ENCODE measurements around the gene DDC. TPM values are rescaled to one million over a fixed set of nuclear protein-coding genes. Genes with fewer than 3 reads are reported as not detected.

Gene DDC
- total and polyA plus RNA-seq, 10 donors, result 0.03 to 0.55 (median 0.29) TPM; not detected in 4

DNA sequence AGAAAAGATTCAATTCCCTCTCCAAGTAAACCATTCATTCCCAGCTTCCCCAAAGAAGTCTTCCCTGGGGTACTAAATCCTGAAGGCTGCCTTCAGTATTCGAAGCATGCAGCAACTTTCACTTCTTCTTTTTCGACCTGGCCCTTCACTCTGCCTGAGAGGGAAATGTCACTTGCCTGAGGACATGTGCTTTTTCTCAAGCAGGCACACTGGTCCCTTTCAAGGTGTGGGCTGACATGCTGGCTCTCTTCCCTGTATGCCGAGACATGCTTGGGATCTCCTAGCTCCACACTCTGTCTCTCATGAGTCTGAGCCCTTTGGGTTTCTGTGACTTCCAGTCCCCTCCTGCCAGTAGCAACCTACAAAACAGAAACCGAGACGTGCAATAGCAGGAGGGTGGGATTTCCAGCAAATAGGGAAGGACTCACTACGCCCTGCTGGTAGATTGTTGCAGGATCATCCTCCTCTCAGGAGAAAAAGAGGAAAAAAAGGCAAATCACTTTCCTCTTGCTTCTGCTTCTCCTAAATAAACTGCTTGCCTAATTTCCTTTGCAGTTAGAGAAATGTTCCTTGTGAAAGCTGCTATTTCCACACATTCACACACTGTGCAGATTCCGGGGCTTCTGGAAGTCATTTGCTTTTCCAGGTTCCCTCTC lies 148.6 kb downstream of the DDC start:
- peak; percentile 69 for DNase-seq
- peak overlapping the region in 1 of 8 donors; percentile 38 for H3K4me3 ChIP-seq
- peaks cover 32 to 70% (median 59%) of the 10 kb centered on the region in 6 donors for H3K4me1 ChIP-seq
- H3K9me3 ChIP-seq, result no peaks in the 10 kb centered on the region
- TF ChIP-seq POLR2AphosphoS5 (IDR thresholded peaks at IDR 0.05) (peak in 1 of 3 donors; percentile 48), POLR2A (IDR thresholded peaks at IDR 0.05) (no peak)
- TF ChIP-seq, protein P1, sequence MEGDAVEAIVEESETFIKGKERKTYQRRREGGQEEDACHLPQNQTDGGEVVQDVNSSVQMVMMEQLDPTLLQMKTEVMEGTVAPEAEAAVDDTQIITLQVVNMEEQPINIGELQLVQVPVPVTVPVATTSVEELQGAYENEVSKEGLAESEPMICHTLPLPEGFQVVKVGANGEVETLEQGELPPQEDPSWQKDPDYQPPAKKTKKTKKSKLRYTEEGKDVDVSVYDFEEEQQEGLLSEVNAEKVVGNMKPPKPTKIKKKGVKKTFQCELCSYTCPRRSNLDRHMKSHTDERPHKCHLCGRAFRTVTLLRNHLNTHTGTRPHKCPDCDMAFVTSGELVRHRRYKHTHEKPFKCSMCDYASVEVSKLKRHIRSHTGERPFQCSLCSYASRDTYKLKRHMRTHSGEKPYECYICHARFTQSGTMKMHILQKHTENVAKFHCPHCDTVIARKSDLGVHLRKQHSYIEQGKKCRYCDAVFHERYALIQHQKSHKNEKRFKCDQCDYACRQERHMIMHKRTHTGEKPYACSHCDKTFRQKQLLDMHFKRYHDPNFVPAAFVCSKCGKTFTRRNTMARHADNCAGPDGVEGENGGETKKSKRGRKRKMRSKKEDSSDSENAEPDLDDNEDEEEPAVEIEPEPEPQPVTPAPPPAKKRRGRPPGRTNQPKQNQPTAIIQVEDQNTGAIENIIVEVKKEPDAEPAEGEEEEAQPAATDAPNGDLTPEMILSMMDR (IDR thresholded peaks at IDR 0.05 in 8 of 11, conservative IDR thresholded peaks at IDR 0.05 in 3 of 11), result peak in 3 of 11 experiments; percentile 7 to 21 (median 13)
- intact Hi-C loops (cut with DNase I; ENCODE audit: low total_unique reads), result loop anchor here (5.0 kb wide), 2 partner anchors 214 to 279 kb away; no protein-coding TSS in a partner anchor
- no peaks in the 10 kb centered on the region for H3K36me3 ChIP-seq
- 22 to 45% (median 43%) methylated on average over 7 of the region's 7 CpGs for WGBS, 5 donors
- no peaks in the 10 kb centered on the region for H3K27me3 ChIP-seq (replicated peaks in 1 of 7)
- H3K27ac ChIP-seq, result peak overlapping the region in 7 of 8 donors; percentile 31 to 75 (median 51)

DNA sequence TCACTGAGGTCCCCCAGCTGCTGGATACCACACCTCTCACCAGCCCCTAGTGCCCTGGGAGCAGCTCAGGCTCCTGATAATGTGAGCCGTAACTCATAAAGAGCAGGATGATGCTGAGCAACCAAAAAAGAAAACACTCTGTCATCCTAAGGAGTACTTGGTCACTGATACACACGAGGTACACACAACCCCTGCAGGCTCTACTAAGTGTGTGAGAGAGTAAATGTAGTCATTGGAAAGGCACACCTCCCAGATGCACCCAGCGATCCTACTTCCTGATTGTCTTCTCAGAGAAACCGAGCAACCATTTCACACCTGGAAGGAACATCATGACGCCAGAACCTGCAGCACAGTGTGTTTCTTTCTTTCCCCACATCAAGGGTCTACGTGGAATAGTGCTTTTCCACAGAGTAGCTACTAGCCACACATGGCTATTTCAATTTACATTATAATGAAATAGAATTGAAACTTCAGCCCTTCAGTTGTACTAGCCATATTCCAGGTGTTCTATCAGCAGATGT lies 149.3 kb downstream of the DDC start:
- Histone ChIP-seq H3K4me1 (peaks cover 37 to 77% (median 66%) of the 10 kb centered on the region in 6 donors), H3K27ac (peak overlapping the region in 5 of 8 donors; percentile 45 to 75 (median 67)), H3K27me3 (replicated peaks in 1 of 7) (no peaks in the 10 kb centered on the region), H3K9me3 (no peaks in the 10 kb centered on the region), H3K4me3 (peak overlapping the region in 1 of 8 donors; percentile 38), H3K36me3 (no peaks in the 10 kb centered on the region)
- intact Hi-C loops (cut with DNase I; ENCODE audit: low total_unique reads), result loop anchor here (5.0 kb wide), 2 partner anchors 214 to 279 kb away; no protein-coding TSS in a partner anchor
- 55 to 71% (median 57%) methylated on average over 6 of the region's 6 CpGs for WGBS, 5 donors
- no peak for TF ChIP-seq POLR2A (IDR thresholded peaks at IDR 0.05)
- no peak for DNase-seq

DNA sequence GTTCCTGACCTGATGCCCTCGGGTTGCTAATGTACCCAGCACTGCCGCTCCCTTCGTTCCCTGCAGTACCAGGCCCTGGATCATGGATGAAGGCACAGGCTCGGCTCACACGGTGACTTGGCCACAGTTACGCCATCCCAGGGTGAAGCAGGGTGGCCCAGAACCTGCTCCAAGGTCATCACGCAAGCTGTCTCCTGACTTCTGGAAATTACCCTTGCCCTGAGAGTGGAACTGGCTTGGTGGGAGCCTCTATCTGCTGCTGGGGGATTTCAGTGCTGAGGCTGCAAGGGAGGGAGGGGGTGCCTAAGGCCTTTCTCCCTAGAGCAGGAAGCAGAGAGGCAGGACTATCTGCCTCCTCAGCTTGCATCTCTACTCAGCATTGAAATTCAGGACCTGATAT lies 151.6 kb downstream of the DDC start:
- TF ChIP-seq POLR2A (IDR thresholded peaks at IDR 0.05) (no peak), POLR2AphosphoS5 (IDR thresholded peaks at IDR 0.05) (no peak)
- TF ChIP-seq, protein P1 (IDR thresholded peaks at IDR 0.05 in 8 of 11, conservative IDR thresholded peaks at IDR 0.05 in 3 of 11), result no peak
- H3K4me3 ChIP-seq, result no peak overlapping the region
- no peaks in the 10 kb centered on the region for H3K36me3 ChIP-seq
- peak overlapping the region in 4 of 8 donors; percentile 74 to 89 (median 84) for H3K27ac ChIP-seq
- DNase-seq, result no peak
- H3K4me1 ChIP-seq, result peaks cover 37 to 100% (median 90%) of the 10 kb centered on the region in 6 donors
- no peaks in the 10 kb centered on the region for H3K27me3 ChIP-seq (replicated peaks in 1 of 7)
- 81 to 90% (median 84%) methylated on average over 7 of the region's 7 CpGs for WGBS, 5 donors
- H3K9me3 ChIP-seq, result no peaks in the 10 kb centered on the region
- intact Hi-C loops (cut with DNase I; ENCODE audit: low total_unique reads), result no loop called here

DNA sequence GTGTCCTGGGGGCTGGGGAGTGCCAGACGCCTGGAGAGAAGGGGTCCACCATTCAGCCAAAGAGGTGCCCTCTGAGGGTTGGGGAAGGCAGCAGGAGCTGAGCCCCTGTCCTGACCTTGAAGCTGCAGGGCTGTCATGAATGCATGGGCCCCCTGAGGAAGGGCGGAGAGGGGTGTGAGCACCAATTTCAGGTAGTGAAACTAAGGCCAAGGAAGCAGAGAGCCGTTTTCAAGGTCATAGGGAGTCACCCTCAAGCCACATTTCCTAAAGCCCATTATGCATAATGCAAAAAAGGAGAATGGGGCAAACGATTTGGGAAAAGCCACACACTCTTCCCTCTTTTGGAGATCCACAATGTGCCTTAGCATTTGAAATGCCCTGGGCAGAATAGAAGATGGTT lies 152.2 kb downstream of the DDC start:
- no peak overlapping the region for H3K4me3 ChIP-seq
- no peaks in the 10 kb centered on the region for H3K27me3 ChIP-seq (replicated peaks in 1 of 7)
- peak overlapping the region in 4 of 8 donors; percentile 74 to 89 (median 84) for H3K27ac ChIP-seq
- no peaks in the 10 kb centered on the region for H3K9me3 ChIP-seq
- WGBS, 5 donors, result 42 to 51% (median 45%) methylated on average over 4 of the region's 4 CpGs
- no peak for DNase-seq
- TF ChIP-seq POLR2AphosphoS5 (IDR thresholded peaks at IDR 0.05), result peak in 1 of 3 donors; percentile 35
- TF ChIP-seq, protein P1 (IDR thresholded peaks at IDR 0.05 in 8 of 11, conservative IDR thresholded peaks at IDR 0.05 in 3 of 11), result no peak
- intact Hi-C loops (cut with DNase I; ENCODE audit: low total_unique reads), result no loop called here
- peaks cover 34 to 100% (median 92%) of the 10 kb centered on the region in 6 donors for H3K4me1 ChIP-seq
- no peaks in the 10 kb centered on the region for H3K36me3 ChIP-seq
